Progenitor cell of endocrine pancreas (in vitro differentiated cells): ENCODE results near the gene TEAD1. TPM values are rescaled to one million over a fixed set of nuclear protein-coding genes. Genes with fewer than 3 reads are reported as not detected.

Experiments
- DNase-seq: peaks from one replicate; pipeline ENCODE4 v3.0.0; 2021; ENCODE audit warnings: low spot score; ENCODE audit not compliant: unreplicated experiment
- H3K27ac Mint-ChIP-seq: 2 replicates; pipeline ENCODE4 v1.8.0; 2021; ENCODE audit warnings: mild to moderate bottlenecking, moderate library complexity, mixed read lengths
- H3K27me3 Mint-ChIP-seq: 2 replicates; pipeline ENCODE4 v1.8.0; 2021; ENCODE audit warnings: mixed read lengths
- H3K36me3 Mint-ChIP-seq: 2 replicates; pipeline ENCODE4 v1.8.0; 2022; ENCODE audit warnings: mixed read lengths; ENCODE audit not compliant: insufficient read depth
- H3K4me1 Mint-ChIP-seq: 2 replicates; pipeline ENCODE4 v1.8.0; 2021; ENCODE audit warnings: low read depth, mixed read lengths
- H3K4me3 Mint-ChIP-seq: 2 replicates; pipeline ENCODE4 v1.8.0; 2021; ENCODE audit warnings: low read depth, mild to moderate bottlenecking, moderate library complexity, mixed read lengths
- H3K9me3 Mint-ChIP-seq: 2 replicates; pipeline ENCODE4 v1.8.0; 2021; ENCODE audit warnings: low read depth, mixed read lengths
- CTCF ChIP-seq: fragments of 200-600 bp; sonication (generic); IDR thresholded peaks from one replicate; pipeline ENCODE4 v1.5.0; 2021; ENCODE audit warnings: antibody characterized with exemption, mild to moderate bottlenecking; ENCODE audit not compliant: unreplicated experiment
- total RNA-seq: library from RNA; stranded (reverse); gene quantifications from 2 replicates; pipeline ENCODE4 v1.2.1, GENCODE V29; 2021

Gene TEAD1
- total RNA-seq, 1 donor from 2014 or later: 92.4 TPM

- peak overlapping the region; percentile 85 for H3K27ac Mint-ChIP-seq
- DNase-seq: no peak
- H3K9me3 Mint-ChIP-seq: no peaks in the 10 kb centered on the region
- H3K4me1 Mint-ChIP-seq: peaks cover 58% of the 10 kb centered on the region
- no peaks in the 10 kb centered on the region for H3K36me3 Mint-ChIP-seq
- no peak overlapping the region for H3K4me3 Mint-ChIP-seq
- no peaks in the 10 kb centered on the region for H3K27me3 Mint-ChIP-seq
- TF ChIP-seq CTCF: no peak
These were observed 133.4 kb downstream of the TEAD1 start for GRCh38 chr11:12807621-12808020.

- no peak overlapping the region for H3K4me3 Mint-ChIP-seq
- peak overlapping the region; percentile 6 for H3K27ac Mint-ChIP-seq
- no peak for TF ChIP-seq CTCF
- H3K36me3 Mint-ChIP-seq: no peaks in the 10 kb centered on the region
- no peak for DNase-seq
- H3K27me3 Mint-ChIP-seq: no peaks in the 10 kb centered on the region
- no peaks in the 10 kb centered on the region for H3K9me3 Mint-ChIP-seq
- H3K4me1 Mint-ChIP-seq: peaks cover 55% of the 10 kb centered on the region
These were observed 134.3 kb downstream of the TEAD1 start for GRCh38 chr11:12808519-12808918.

- Mint-ChIP-seq H3K4me3 (no peak overlapping the region), H3K27me3 (no peaks in the 10 kb centered on the region), H3K27ac (no peak overlapping the region), H3K9me3 (no peaks in the 10 kb centered on the region), H3K4me1 (peaks cover 52% of the 10 kb centered on the region), H3K36me3 (no peaks in the 10 kb centered on the region)
- no peak for TF ChIP-seq CTCF
- DNase-seq: no peak
These were observed 135.1 kb downstream of the TEAD1 start for GRCh38 chr11:12809364-12809763.

- Mint-ChIP-seq H3K27me3 (no peaks in the 10 kb centered on the region), H3K27ac (no peak overlapping the region), H3K36me3 (no peaks in the 10 kb centered on the region), H3K4me1 (peaks cover 50% of the 10 kb centered on the region), H3K9me3 (no peaks in the 10 kb centered on the region), H3K4me3 (no peak overlapping the region)
- DNase-seq: no peak
- no peak for TF ChIP-seq CTCF
These were observed 135.8 kb downstream of the TEAD1 start for GRCh38 chr11:12809864-12810567.

GRCh38 chr11:12810568-12810894 is 136.3 kb downstream of the TEAD1 start:
- H3K4me1 Mint-ChIP-seq: peaks cover 49% of the 10 kb centered on the region
- no peak for TF ChIP-seq CTCF
- H3K36me3 Mint-ChIP-seq: no peaks in the 10 kb centered on the region
- H3K27me3 Mint-ChIP-seq: no peaks in the 10 kb centered on the region
- no peak overlapping the region for H3K27ac Mint-ChIP-seq
- H3K4me3 Mint-ChIP-seq: no peak overlapping the region
- no peak for DNase-seq
- H3K9me3 Mint-ChIP-seq: no peaks in the 10 kb centered on the region
